HL-60/S4 treated with phorbol 12-myristate 13-acetate at 8.2 ng/mL for 4 days and 3 days (cell line): Measurements from ENCODE around the gene FES.

Experiments used
- in situ Hi-C: fragments of 300-500 bp; cut with MboI; formaldehyde crosslinking; loops from 2 replicates; pipeline ENCODE4 v1.15.0; 2022; ENCODE audit warnings: low sequenced_read_pairs

Gene FES

DNA sequence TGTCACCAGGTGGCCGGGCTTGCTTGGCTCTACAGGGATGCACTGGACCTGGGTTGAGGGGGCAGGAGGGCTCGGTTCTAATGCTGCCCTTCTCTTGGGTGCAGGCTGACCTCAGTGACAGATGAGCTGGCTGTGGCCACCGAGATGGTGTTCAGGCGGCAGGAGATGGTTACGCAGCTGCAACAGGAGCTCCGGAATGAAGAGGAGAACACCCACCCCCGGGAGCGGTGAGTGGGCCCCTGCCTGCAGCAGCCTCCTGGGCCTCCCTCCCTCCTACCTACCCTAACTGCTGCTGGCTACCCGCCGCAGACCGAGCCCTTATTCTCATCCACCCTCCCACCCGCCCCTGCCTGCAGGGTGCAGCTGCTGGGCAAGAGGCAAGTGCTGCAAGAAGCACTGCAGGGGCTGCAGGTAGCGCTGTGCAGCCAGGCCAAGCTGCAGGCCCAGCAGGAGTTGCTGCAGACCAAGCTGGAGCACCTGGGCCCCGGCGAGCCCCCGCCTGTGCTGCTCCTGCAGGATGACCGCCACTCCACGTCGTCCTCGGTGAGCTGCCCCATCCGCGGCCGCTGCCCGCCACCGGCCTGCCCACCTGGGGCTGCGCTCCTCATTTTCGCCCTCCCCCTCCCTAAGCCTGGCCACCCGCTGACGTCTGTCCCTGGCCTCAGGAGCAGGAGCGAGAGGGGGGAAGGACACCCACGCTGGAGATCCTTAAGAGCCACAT lies 5.6 kb downstream of the FES start:
- in situ Hi-C loops, result loop anchor here (25.0 kb wide), 2 partner anchors 178 to 378 kb away; partner anchors contain the start of gene BLM

DNA sequence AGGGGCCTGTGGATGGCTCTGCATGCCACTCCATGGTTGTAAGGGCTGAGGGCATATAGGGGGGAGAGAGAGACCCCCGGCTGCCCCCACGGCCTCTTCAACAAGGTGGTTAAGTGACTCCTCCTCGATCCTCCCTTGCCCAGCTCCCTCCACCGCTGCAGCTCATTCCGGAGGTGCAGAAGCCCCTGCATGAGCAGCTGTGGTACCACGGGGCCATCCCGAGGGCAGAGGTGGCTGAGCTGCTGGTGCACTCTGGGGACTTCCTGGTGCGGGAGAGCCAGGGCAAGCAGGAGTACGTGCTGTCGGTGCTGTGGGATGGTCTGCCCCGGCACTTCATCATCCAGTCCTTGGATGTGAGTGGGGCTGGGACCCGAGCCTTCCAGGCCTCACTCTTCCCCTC lies 6.5 kb downstream of the FES start:
- in situ Hi-C loops, result loop anchor here (25.0 kb wide), 2 partner anchors 179 to 379 kb away; partner anchors contain the start of gene BLM

DNA sequence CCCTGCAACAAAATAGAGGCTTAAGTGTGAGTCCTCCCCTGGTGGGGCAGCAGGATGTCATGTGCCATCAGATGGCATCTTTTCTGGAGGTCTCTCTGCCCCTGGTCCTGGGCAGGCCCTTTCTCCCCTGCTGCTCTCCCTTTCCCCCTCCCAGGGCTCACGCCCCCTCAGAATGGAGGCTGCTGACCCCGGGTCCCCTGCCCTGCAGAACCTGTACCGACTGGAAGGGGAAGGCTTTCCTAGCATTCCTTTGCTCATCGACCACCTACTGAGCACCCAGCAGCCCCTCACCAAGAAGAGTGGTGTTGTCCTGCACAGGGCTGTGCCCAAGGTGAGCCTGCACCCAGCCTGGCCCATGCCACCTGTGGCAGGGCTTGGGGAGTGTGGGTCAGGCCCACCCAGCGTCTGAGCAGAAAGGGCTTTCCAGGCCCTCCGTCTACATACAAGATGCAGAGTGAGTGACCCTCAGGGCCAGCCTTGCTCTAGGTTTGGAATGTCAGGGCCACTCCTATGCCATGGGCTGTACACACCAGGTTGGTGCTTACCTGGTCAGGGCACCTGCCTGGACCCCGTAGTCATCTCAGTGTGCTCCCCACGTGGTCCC lies 7.1 kb downstream of the FES start:
- in situ Hi-C loops, result loop anchor here (25.0 kb wide), 2 partner anchors 179 to 379 kb away; partner anchors contain the start of gene BLM

DNA sequence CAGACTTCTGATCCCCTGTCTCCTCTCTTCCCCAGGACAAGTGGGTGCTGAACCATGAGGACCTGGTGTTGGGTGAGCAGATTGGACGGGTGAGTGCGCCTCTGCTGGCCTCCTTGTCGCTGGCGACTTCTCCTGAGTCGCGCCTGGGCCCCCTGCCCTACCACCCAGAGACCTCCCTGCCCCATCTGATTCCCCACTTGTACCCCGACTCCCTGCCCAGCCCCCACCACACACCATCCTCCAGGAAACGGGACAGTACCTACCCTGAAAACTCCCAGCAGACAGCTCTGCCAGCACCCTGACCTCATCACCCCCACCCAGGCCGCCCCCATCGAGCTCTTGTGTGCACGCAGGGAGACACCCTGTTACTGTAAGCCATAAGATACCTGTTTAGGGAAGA lies 7.7 kb downstream of the FES start:
- in situ Hi-C loops, result loop anchor here (25.0 kb wide), 2 partner anchors 180 to 380 kb away; partner anchors contain the start of gene BLM

DNA sequence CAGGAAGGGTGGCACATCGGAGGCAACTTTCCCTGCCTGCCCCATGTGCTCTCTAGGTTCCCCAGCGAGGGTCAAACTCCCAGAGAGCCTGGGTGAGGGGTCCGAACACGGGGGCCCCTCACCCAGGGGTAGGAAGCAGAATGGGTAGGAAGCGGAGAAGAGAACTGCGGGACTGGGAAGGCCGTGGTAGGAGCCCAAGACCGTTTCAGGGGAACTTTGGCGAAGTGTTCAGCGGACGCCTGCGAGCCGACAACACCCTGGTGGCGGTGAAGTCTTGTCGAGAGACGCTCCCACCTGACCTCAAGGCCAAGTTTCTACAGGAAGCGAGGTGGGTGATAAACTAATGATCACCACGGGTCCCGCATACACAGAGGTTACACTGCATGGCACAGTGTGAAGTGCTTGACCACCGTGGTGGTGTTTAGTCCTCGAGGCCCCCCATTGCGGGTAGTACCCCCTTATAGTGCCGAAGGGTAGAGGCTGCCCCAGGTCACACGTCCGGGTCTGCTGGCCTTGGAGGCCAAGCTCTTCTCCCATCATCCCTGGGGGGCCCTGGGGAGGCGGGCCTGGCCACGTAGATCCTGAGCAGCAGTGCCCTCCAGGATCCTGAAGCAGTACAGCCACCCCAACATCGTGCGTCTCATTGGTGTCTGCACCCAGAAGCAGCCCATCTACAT lies 8.3 kb downstream of the FES start:
- in situ Hi-C loops, result loop anchor here (25.0 kb wide), 2 partner anchors 180 to 380 kb away; partner anchors contain the start of gene BLM

DNA sequence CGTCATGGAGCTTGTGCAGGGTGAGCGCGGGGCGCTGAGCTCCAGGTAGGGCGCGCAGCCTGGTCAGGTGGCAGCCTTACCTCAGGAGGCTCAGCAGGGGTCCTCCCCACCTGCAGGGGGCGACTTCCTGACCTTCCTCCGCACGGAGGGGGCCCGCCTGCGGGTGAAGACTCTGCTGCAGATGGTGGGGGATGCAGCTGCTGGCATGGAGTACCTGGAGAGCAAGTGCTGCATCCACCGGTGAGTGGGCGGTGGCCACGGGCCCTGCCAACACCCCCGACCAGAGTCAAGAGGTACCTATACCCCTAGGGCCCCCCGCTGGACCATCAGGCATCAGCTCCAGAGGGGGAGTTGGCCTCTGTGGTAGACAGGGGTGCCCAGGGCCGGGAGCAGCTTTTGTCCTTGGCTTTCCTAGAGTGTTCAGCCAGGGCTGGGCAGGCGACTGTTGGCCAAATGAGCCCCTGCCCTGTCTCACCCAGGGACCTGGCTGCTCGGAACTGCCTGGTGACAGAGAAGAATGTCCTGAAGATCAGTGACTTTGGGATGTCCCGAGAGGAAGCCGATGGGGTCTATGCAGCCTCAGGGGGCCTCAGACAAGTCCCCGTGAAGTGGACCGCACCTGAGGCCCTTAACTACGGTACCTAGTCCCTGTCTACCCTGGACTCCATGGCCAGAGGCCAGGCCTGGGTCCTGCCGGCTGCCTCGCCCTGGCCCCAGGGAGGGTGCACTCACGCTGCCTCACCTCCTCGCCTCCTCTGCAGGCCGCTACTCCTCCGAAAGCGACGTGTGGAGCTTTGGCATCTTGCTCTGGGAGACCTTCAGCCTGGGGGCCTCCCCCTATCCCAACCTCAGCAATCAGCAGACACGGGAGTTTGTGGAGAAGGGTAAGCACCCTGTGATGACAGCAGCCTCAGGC lies 9.1 kb downstream of the FES start:
- in situ Hi-C loops, result loop anchor here (25.0 kb wide), 2 partner anchors 181 to 381 kb away; partner anchors contain the start of gene BLM

DNA sequence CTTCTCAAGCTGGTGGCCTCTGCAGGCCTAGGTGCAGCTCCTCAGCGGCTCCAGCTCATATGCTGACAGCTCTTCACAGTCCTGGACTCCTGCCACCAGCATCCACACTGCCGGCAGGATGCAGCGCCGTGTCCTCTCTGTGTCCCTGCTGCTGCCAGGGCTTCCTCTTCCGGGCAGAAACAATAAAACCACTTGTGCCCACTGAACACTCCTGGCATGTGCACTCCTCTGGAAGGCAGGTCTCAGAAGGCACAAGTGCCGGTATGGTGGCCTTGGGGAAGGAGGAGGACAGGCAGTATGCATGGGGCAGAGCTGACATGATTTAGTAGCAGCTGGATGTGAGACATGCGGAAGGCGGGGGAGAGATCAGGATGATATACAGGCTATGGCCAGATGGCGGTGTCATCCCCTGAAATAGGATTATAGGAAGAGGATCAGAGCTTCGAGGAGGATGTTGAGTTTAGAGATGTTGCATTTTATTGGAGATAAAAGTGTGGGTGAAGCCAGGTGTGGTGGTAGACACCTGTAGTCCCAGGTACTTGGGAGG lies 11.3 kb downstream of the FES start:
- in situ Hi-C loops, result loop anchor here (25.0 kb wide), 2 partner anchors 183 to 383 kb away; partner anchors contain the start of gene BLM

DNA sequence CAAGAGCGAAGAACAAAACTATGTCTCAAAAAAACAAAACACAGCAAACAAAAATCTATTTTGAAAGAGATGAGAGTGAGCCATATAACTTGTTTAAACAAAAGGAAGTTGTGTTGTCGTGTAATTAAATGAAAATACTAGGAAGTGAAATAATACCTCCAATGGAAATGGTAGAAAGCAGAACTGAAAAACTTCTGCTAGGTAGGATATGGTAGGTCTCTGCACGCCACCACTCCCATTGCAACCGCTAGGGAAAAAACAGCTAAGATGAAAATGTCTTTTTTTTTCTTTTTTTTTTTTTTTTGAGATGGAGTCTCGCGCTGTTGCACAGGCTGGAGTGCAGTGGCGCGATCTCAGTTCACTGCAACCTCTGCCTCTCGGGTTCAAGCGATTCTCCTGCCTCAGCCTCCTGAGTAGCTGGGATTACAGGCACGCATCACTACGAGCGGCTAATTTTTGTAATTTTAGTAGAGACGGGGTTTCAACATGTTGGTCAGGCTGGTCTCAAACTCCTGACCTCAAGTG lies 12.9 kb downstream of the FES start:
- in situ Hi-C loops, result loop anchor here (25.0 kb wide), 2 partner anchors 185 to 385 kb away; partner anchors contain the start of gene BLM

DNA sequence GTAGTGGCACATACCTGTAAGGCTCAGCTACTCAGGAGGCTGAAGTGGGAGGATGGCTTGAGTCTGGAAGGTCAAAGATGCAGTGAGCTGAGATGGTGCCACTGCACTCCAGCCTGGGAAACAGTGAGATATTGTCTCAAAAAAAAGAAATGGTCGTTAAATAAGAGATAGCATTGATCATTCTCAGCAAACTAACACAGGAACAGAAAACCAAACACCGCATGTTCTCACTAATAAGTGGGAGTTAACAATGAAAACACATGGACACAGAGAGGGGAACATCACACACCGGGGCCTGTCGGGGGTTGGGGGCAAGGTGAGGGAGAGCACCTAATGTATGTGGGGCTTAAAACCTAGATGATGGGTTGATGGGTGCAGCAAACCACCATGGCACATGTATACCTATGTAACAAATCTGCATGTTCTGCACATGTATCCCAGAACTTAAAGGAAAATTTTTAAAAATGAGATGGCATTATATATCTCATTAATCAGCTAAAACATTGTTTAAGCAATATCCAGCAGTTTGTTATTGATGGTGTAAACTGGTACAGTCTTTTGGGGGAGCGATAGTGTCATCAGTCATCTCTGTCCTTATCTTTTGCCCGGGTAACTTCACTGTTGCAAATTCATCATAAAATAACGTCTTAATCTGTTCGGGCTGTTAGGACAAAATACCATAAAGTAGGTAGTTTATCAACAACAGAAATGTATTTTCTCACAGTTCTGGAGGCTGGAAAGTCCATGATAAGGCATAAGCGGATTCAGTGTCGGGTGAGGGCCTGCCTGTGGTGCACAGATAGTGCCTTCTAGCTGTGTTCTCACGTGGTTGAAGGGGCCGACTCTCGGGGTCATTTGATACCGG lies 17.1 kb downstream of the FES start:
- in situ Hi-C loops, result no loop called here

DNA sequence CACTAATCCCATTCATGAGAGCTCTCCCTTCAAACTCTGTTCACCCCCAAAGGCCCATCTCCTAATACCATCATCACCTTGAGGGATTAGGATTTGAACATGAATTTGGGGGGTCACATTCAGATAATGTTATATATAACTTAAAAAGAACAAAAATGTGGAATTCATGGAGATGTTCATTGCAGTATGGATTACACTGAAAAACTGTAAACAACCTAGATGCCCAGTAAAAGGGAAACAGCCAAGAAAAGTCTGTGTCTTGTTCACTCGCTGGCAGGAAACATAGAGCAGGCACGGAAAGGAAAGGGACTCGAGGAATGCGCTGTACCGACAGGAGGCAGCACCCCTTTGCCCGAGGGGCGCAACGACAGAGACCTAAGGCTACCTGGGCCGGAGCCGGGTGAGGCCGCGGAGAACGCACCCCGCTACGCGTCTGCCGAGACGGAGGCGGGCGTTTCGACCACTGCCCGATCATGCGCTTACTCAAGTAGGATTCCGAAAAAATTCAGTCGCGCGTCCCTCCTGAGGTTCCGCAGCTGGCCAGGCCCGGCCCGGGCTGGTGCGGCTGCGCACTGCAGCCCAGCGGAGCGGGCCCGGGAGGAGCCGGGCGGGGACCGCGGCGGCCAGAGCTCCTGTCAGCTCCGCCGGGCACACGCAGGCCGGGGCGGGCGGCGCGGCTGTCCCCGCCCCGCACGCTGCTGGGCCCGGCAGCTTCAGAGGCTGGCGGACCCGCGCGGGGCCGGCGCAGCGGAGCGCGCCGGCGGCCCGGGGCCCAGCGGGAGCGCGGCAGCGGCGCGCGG lies 17.9 kb downstream of the FES start:
- in situ Hi-C loops, result no loop called here

DNA sequence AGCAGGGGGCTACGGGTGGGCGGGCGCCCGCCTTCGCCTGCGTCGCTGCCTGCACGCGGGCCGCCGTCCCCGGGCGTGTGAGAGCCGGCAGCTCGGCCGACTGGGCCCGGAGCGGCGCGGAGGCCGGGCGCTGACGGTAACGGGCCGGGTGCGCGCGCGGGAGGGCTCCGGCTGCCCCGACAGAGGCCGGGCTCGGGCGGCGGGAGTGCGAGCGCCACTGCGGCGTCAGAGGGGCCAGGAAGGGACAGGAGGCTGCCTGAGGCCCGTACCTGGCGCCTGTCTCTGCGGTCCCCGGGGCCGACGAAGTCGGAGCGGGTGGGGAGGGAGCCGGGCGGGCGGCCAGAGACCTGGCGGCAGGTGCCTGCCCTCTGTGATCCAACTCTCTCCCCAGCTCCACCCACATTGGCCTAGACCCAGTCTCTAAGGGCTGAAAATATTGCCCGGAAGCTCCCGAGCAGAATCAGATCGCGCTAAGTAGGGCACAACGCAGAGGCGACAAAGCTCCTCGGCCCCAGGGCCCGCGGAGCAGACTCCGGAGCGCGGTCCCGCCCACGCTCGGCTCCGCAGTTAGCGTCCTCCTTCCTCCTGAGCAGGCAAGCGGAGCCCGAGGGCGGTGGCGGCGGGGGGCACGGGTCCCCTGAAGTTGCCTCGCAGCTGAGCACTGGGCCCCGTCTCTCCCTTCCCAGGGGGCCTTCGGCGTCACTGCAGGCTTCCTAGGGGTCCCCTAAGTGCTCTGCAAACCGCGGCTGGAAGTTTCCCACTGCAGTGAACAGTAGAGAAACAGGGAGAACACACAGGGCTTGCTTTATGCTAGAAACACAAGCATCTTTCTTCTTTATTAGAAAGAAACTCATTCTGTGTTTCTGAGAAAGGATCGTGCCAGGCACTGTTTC lies 18.8 kb downstream of the FES start, which contains the start of gene MAN2A2:
Gene MAN2A2 (plus strand): TSS at position 463 of the 893 bp plus-strand sequence. CDS start 906 bp downstream, outside the sequence.
- in situ Hi-C loops, result no loop called here

DNA sequence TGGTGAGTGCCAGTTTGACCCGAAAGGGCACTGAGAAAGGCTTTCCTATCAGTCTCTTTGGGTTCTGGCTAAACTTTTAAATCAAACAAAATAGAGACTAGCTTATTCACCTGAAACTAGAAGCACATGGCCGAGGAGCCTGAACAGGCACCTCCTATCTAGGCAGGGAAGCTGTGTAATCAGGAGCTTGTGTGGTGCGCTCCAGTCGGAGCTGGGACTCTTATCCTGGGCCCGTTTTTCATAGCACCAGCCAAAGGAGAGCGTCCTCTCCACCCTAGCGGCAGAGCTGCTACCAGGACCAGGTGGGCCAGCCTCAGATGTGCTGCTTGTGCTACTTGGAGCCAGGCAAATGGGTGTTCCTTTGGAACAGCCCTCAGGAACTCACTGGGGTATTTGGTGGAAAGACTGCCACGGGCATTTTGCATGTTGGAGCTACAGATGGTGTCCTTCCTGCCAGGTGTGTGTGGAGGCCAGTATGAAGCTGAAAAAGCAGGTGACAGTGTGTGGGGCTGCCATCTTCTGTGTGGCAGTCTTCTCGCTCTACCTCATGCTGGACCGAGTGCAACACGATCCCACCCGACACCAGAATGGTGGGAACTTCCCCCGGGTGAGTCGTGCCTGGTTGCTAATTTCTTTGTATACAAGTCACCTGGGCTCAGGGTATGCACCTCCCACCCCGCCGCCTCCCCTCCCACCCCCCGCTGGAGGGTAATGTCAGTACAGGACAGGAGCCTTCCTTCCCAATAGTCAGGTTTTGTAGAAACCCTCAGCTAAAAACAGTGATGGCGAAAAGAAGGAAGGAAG lies 19.6 kb downstream of the FES start:
- in situ Hi-C loops, result no loop called here

DNA sequence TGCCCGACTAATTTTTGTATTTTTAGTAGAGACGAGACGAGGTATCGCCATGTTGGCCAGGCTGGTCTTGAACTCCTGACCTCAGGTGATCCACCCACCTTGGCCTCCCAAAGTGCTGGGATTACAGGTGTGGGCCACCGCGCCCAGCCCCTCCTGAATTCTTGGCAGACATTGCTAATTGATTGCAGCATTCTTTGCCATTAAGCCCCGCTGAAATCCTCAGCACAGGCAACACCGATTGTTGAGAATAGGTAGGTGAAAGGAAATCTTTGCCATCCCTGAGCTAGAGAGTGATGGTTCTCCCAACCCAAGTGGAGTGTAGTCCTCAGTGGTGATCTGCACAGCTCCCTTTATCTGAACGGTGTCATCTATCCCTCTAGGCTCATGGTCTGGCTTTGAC lies 20.4 kb downstream of the FES start:
- in situ Hi-C loops, result no loop called here

DNA sequence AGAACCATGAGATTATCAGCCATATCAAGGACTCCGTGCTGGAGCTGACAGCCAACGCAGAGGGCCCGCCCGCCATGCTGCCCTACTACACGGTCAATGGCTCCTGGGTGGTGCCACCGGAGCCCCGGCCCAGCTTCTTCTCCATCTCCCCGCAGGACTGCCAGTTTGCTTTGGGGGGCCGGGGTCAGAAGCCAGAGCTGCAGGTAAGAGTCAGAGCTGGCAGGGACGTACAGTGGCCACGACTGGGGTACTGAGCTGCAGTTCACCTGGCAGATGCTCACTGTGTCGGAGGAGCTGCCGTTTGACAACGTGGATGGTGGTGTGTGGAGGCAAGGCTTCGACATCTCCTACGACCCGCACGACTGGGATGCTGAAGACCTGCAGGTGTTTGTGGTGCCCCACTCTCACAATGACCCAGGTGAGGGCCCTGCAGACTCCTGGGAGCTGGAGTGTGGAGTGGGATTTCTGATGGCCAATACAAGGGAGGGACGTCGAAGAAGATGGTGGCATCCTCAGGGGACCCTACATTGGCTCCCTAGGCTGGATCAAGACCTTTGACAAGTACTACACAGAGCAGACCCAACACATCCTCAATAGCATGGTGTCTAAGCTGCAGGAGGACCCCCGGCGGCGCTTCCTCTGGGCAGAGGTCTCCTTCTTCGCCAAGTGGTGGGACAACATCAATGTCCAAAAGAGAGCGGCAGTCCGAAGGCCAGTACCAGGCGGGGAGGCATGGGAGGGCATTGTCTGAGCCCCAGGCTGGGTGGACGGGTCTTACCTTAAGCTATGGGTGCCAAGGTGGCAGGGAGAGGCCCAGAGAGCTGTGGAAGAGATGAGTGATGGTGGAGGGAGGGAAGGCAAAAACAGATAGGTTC lies 21.2 kb downstream of the FES start:
- in situ Hi-C loops, result no loop called here

DNA sequence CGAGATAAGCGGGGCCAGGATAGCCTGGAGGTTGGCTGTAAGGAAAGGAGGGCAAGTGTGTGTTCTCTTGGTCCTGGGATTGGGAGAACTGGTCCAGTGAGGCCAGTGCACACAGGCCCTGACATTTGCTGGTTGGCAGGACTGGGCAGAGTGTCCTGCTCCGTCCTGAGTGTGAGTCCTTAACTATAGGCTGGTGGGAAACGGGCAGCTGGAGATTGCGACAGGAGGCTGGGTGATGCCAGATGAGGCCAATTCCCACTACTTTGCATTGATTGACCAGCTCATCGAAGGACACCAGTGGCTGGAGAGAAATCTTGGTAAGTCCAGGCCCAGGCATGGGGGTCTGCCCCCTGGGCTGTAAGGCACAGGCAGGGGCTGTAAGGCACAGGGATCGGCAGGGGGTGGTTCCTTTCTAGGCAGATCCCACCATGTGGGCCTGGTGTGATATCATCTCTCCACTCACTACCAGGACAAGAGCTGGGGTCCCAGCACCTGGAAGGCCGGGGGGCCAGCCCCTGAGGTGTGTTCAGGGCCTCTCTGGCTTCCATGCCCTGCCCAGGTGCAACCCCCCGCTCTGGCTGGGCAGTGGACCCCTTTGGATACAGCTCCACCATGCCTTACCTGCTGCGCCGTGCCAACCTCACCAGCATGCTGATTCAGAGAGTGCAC lies 22.0 kb downstream of the FES start:
- in situ Hi-C loops, result no loop called here
